Astrocyte (in vitro differentiated cells and primary cell): ENCODE measurements around the gene GGCX. TPM values are rescaled to one million over a fixed set of nuclear protein-coding genes. Genes with fewer than 3 reads are reported as not detected.

Source experiments
- DNase-seq: peaks from one replicate; pipeline ENCODE4 v3.0.0-alpha.2; 2010; ENCODE audit warnings: low read depth
- FAIRE-seq: peaks from 2 replicates; lab custom pipeline; 2011; peaks lifted over from hg19 to GRCh38; lab: Jason Lieb, UNC
- H2AFZ ChIP-seq: 2 replicates; pipeline ENCODE4 v1.6.0; 2012; ENCODE audit warnings: low read depth, low read length, inconsistent platforms
- H3K27ac ChIP-seq: 2 replicates; pipeline ENCODE4 v1.5.1; 2011; ENCODE audit warnings: low read depth, low read length, inconsistent platforms
- H3K27me3 ChIP-seq: 2 replicates; pipeline ENCODE4 v1.6.0; 2011; ENCODE audit warnings: low read length, inconsistent platforms; ENCODE audit not compliant: insufficient read depth
- H3K36me3 ChIP-seq: 2 replicates; pipeline ENCODE4 v1.5.1; 2011; ENCODE audit warnings: low read length, inconsistent platforms; ENCODE audit not compliant: insufficient read depth
- H3K4me1 ChIP-seq: 2 replicates; pipeline ENCODE4 v1.5.1; 2011; ENCODE audit warnings: low read length, inconsistent platforms; ENCODE audit not compliant: insufficient read depth
- H3K4me2 ChIP-seq: 2 replicates; pipeline ENCODE4 v1.6.0; 2012; ENCODE audit warnings: low read length, inconsistent platforms
- H3K4me3 ChIP-seq: 2 replicates; pipeline ENCODE4 v1.5.1; 2011; ENCODE audit warnings: low read depth, mild to moderate bottlenecking, low read length, inconsistent platforms; ENCODE audit not compliant: insufficient read depth
- H3K79me2 ChIP-seq: 2 replicates; pipeline ENCODE4 v1.6.0; 2012; ENCODE audit warnings: mild to moderate bottlenecking, low read length, inconsistent platforms; ENCODE audit not compliant: insufficient read depth
- H3K9ac ChIP-seq: 2 replicates; pipeline ENCODE4 v1.6.0; 2012; ENCODE audit warnings: mild to moderate bottlenecking, low read length, inconsistent platforms
- H3K9me3 ChIP-seq: 2 replicates; pipeline ENCODE4 v1.5.1; 2012; ENCODE audit warnings: low read depth, mild to moderate bottlenecking, low read length, inconsistent platforms; ENCODE audit not compliant: insufficient read depth
- H4K20me1 ChIP-seq: 2 replicates; pipeline ENCODE4 v1.6.0; 2012; ENCODE audit warnings: low read length, inconsistent platforms; ENCODE audit not compliant: insufficient read depth
- H3K27ac Mint-ChIP-seq: one replicate; pipeline ENCODE4 v1.8.0; 2021; ENCODE audit warnings: mild to moderate bottlenecking, mixed read lengths; ENCODE audit not compliant: unreplicated experiment
- H3K27me3 Mint-ChIP-seq: one replicate; pipeline ENCODE4 v1.8.0; 2021; ENCODE audit warnings: low read depth, mixed read lengths; ENCODE audit not compliant: unreplicated experiment
- H3K36me3 Mint-ChIP-seq: one replicate; pipeline ENCODE4 v1.8.0; 2021; ENCODE audit warnings: low read depth, mixed read lengths; ENCODE audit not compliant: unreplicated experiment
- H3K4me1 Mint-ChIP-seq: one replicate; pipeline ENCODE4 v1.8.0; 2021; ENCODE audit warnings: low read depth, mixed read lengths; ENCODE audit not compliant: unreplicated experiment
- H3K4me3 Mint-ChIP-seq: one replicate; pipeline ENCODE4 v1.8.0; 2021; ENCODE audit warnings: mild to moderate bottlenecking, moderate library complexity, mixed read lengths; ENCODE audit not compliant: unreplicated experiment
- H3K9me3 Mint-ChIP-seq: one replicate; pipeline ENCODE4 v1.8.0; 2021; ENCODE audit warnings: mild to moderate bottlenecking, mixed read lengths; ENCODE audit not compliant: unreplicated experiment
- EZH2 ChIP-seq: IDR thresholded peaks from 2 replicates; pipeline ENCODE4 v1.6.1; 2012; ENCODE audit warnings: mild to moderate bottlenecking, low read length, inconsistent platforms; ENCODE audit not compliant: insufficient read depth
- total RNA-seq: library from RNA; stranded (reverse); gene quantifications from 2 replicates; pipeline ENCODE4 v1.2.1, GENCODE V29; 2021
- TF ChIP-seq, protein P1 (sequence below): IDR thresholded peaks from 2 replicates; pipeline ENCODE4 v1.5.1; 2011; ENCODE audit warnings: low read depth, mild to moderate bottlenecking, inconsistent platforms, low read length, moderate library complexity; ENCODE audit not compliant: insufficient read depth

GGCX gene
- total RNA-seq, 1 donor from 2014 or later, result 79.0 TPM

DNA sequence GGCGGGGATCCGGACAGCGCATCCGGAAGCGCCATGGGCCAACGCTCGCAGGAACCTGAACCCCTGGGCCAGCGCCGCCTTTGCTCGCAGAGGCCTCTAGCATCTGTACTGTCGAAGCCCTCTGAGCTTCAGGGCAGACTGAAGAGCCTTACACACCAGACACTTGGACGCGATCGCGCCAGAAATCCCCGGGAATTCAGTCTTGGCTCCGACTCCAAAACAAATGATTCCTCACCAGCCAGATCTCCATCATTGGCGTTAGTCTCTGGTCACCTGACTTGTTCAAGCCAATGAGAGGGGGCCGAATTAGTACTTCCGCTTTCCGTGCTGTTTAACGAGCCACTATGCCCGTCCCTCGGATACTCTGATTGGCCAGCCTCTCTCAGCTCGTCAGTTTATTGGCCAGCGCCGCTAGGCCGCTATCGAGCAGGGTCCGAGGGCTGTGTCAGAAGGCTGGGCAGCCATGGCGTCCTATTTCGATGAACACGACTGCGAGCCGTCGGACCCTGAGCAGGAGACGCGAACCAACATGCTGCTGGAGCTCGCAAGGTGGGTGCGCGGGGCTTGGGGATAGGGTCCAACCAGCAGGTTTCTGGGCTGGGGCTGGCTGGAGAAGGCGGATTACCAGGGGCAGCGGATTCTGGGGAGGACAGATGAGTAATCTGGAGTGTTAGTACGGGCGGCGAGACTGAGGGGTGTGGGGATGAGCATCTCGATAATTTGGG is 34.2 kb upstream of the GGCX start, which contains the start of gene RNF181:
Gene RNF181, plus strand, starts transcription at position 445 of the 725 bp plus-strand sequence. Its CDS starts 19 bp downstream, at position 464.
- peaks cover 30% of the 10 kb centered on the region for H3K79me2 ChIP-seq
- peak; percentile 99 for DNase-seq
- TF ChIP-seq EZH2, result no peak
- TF ChIP-seq, protein P1, sequence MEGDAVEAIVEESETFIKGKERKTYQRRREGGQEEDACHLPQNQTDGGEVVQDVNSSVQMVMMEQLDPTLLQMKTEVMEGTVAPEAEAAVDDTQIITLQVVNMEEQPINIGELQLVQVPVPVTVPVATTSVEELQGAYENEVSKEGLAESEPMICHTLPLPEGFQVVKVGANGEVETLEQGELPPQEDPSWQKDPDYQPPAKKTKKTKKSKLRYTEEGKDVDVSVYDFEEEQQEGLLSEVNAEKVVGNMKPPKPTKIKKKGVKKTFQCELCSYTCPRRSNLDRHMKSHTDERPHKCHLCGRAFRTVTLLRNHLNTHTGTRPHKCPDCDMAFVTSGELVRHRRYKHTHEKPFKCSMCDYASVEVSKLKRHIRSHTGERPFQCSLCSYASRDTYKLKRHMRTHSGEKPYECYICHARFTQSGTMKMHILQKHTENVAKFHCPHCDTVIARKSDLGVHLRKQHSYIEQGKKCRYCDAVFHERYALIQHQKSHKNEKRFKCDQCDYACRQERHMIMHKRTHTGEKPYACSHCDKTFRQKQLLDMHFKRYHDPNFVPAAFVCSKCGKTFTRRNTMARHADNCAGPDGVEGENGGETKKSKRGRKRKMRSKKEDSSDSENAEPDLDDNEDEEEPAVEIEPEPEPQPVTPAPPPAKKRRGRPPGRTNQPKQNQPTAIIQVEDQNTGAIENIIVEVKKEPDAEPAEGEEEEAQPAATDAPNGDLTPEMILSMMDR, result no peak
- H3K4me2 ChIP-seq, result peak within 1 kb of the TSS; percentile 88
- Mint-ChIP-seq H3K9me3 (peaks cover 3% of the 10 kb centered on the region), H3K27ac (peak within 1 kb of the TSS; percentile 94), H3K4me1 (peaks cover 27% of the 10 kb centered on the region), H3K27me3 (no peaks in the 10 kb centered on the region), H3K36me3 (peaks cover 10% of the 10 kb centered on the region), H3K4me3 (peak within 1 kb of the TSS; percentile 100)
- H4K20me1 ChIP-seq, result peaks cover 24% of the 10 kb centered on the region
- peak within 1 kb of the TSS; percentile 95 for H3K9ac ChIP-seq
- H3K9me3 ChIP-seq, result no peaks in the 10 kb centered on the region
- H3K4me3 ChIP-seq, result peak within 1 kb of the TSS; percentile 93
- no peaks in the 10 kb centered on the region for H3K27me3 ChIP-seq
- peak within 1 kb of the TSS; percentile 94 for H3K27ac ChIP-seq
- peak within 1 kb of the TSS; percentile 78 for H2AFZ ChIP-seq
- peaks cover 29% of the 10 kb centered on the region for H3K4me1 ChIP-seq
- peak; percentile 86 for FAIRE-seq
- H3K36me3 ChIP-seq, result peaks cover 8% of the 10 kb centered on the region

DNA sequence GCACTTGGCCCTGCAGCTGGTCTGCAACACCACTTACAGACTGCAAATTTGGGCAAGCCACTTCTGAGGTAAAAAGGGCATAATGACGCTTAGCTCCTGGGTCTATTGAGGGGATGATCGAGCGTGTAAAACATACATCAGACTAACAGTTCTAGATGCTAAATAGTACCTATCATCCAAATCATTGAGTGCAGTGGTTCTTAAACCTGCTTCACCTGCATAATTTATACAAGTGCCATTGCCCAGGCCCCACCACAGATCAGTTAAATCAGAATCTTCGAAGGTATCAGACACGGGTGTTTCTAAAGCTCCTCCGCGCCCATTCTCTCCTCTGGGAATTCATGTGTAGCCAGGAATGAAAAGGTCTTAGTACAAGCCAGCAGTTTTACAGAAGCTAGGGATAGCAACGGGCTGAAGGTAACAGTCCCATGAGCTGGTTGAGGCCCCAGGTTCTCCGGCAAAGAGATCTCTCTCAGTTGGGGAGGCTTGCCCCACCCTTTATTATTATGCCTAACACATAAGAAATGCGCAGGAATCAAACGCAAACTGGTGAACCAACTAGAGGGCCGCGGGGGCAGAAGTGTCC is 33.5 kb upstream of the GGCX start:
- H3K27me3 Mint-ChIP-seq, result no peaks in the 10 kb centered on the region
- no peak for DNase-seq
- H3K4me3 Mint-ChIP-seq, result peak overlapping the region; percentile 100
- Histone ChIP-seq H3K4me3 (peak overlapping the region; percentile 93), H4K20me1 (peaks cover 24% of the 10 kb centered on the region), H3K27me3 (no peaks in the 10 kb centered on the region), H2AFZ (peak overlapping the region; percentile 78), H3K9ac (peak overlapping the region; percentile 95), H3K27ac (peak overlapping the region; percentile 94), H3K79me2 (peaks cover 30% of the 10 kb centered on the region), H3K4me2 (peak overlapping the region; percentile 88), H3K9me3 (no peaks in the 10 kb centered on the region), H3K4me1 (peaks cover 36% of the 10 kb centered on the region), H3K36me3 (peaks cover 8% of the 10 kb centered on the region)
- peaks cover 34% of the 10 kb centered on the region for H3K4me1 Mint-ChIP-seq
- no peak for FAIRE-seq
- H3K27ac Mint-ChIP-seq, result peak overlapping the region; percentile 94
- H3K36me3 Mint-ChIP-seq, result peaks cover 8% of the 10 kb centered on the region
- peaks cover 3% of the 10 kb centered on the region for H3K9me3 Mint-ChIP-seq
- TF ChIP-seq, protein P1, result no peak
- no peak for TF ChIP-seq EZH2
